Measurements from ENCODE around the gene CD300LB.

DNA sequence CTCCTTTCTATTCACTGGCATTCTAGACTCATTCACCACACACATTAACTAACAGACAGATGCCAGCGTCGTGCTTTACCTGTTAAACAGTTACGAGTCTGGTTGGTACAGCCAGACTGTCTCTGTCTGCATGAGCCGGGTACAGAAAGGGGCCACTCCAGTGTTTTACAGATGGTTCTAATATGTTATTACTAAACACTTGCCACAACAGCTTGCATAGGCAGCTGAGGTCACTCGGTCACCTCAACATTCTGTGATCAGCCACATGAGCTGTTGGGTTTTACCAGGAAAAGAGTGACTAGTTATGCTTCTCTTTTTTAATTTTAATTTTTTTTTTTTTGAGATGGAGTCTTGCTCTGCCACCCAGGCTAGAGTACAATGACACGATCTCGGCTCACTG lies 39.6 kb downstream of the CD300LB start:
- TF ChIP-seq, protein P1, sequence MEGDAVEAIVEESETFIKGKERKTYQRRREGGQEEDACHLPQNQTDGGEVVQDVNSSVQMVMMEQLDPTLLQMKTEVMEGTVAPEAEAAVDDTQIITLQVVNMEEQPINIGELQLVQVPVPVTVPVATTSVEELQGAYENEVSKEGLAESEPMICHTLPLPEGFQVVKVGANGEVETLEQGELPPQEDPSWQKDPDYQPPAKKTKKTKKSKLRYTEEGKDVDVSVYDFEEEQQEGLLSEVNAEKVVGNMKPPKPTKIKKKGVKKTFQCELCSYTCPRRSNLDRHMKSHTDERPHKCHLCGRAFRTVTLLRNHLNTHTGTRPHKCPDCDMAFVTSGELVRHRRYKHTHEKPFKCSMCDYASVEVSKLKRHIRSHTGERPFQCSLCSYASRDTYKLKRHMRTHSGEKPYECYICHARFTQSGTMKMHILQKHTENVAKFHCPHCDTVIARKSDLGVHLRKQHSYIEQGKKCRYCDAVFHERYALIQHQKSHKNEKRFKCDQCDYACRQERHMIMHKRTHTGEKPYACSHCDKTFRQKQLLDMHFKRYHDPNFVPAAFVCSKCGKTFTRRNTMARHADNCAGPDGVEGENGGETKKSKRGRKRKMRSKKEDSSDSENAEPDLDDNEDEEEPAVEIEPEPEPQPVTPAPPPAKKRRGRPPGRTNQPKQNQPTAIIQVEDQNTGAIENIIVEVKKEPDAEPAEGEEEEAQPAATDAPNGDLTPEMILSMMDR (IDR thresholded peaks at IDR 0.05; ENCODE audit: insufficient read depth, low read depth, low read length) = no peak
- no peak for TF ChIP-seq EZH2 (IDR thresholded peaks at IDR 0.05; ENCODE audit: insufficient read depth, low read length)

Measured in astrocyte (in vitro differentiated cells and primary cell).